SJCRH30 (cell line): ENCODE measurements around the gene IL17A. TPM values are rescaled to one million over a fixed set of nuclear protein-coding genes. Genes with fewer than 3 reads are reported as not detected.
A peak's percentile ranks its signal among the peaks of the same experiment; 100 is the strongest.
"Not testable (repeated sequence)": the region's sequence is repeated elsewhere in the genome, so short reads cannot be mapped to it uniquely, and the experiment has no call there.

Source experiments
- DNase-seq, 2 experiments: peaks; one replicate each; pipeline ENCODE4 v3.0.0-alpha.2; 2015 to 2020
- H3K27ac ChIP-seq: fragments of 250-450 bp; sonication (Bioruptor Pico); 2 replicates; pipeline ENCODE4 v1.5.1; 2020; ENCODE audit warnings: mild to moderate bottlenecking, moderate library complexity
- H3K27me3 ChIP-seq: fragments of 250-450 bp; sonication (Bioruptor Pico); 2 replicates; pipeline ENCODE4 v1.5.1; 2020; ENCODE audit warnings: mild to moderate bottlenecking, moderate library complexity
- H3K36me3 ChIP-seq: fragments of 250-450 bp; sonication (Bioruptor Pico); 2 replicates; pipeline ENCODE4 v1.5.1; 2020; ENCODE audit warnings: mild to moderate bottlenecking, moderate library complexity
- H3K4me1 ChIP-seq: fragments of 250-450 bp; sonication (Bioruptor Pico); 2 replicates; pipeline ENCODE4 v1.5.1; 2020; ENCODE audit warnings: mild to moderate bottlenecking, moderate library complexity
- H3K4me3 ChIP-seq: fragments of 250-450 bp; sonication (Bioruptor Pico); 2 replicates; pipeline ENCODE4 v1.5.1; 2020; ENCODE audit warnings: mild to moderate bottlenecking, moderate library complexity
- H3K9me3 ChIP-seq: fragments of 250-450 bp; sonication (Bioruptor Pico); replicated peaks from 2 replicates; pipeline ENCODE4 v1.5.1; 2020; ENCODE audit warnings: mild to moderate bottlenecking, moderate library complexity
- total RNA-seq: library from RNA; depleted of rRNA; stranded (reverse); fragments of >200 nt; shearing (Covaris generic); gene quantifications from 2 replicates; pipeline ENCODE4 v1.2.3, GENCODE V29; 2014

Gene IL17A
- total RNA-seq, 1 experiment from 2014 or later: not detected

DNA sequence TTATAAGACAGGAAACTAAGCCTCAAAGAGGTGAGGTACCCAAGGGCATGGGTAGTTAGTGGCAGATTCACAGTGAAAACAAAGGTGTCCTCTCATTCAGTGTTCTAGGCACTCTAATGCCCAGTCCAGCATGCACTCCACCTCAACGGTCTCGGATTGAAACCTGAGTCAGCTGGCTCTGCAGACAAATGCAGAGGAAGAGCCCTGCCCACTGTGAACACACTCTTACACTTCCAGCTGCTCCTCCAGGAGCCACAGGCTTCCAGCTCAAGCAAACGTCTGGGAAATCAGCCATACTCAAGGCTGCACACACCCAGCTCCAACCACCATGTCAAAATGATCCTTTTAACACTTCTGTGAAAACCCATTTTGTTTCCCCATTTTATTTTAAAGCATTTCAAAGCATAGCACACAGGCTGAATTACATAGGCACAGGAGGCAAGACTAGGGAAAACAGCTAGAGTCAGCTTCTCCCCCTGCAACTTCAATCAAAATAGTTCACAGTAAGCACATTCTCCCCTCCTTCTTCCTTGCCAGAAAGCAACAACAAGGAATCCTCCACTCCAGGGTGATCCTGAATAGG lies 3.0 kb upstream of the IL17A start:
- H3K4me1 ChIP-seq: peaks cover 7% of the 10 kb centered on the region

DNA sequence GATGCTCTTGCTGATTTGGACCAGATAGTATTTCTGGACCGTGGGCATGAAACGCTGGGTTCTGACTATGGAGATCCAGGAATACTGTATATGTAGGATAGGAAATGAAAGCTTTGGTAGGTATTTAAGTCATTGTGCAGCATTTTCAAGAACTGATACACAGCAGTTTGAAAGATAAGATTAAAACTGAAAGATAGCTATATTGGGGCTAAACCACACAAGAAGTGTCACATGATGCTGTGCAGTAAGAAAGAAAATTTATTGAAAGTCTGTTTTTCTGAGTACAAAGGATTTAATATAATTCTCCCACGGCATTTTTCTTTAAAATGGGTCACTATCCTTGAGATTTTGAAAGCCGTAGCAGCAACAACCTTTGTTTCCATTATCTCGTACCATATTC lies 305 bp downstream of the IL17A start:
- Histone ChIP-seq H3K9me3 (no peaks in the 10 kb centered on the region), H3K27ac (no peak overlapping the region), H3K36me3 (no peaks in the 10 kb centered on the region), H3K4me3 (no peak overlapping the region), H3K4me1 (no peaks in the 10 kb centered on the region; the same call in 1 of the 2 replicates), H3K27me3 (no peaks in the 10 kb centered on the region)
- no peak for DNase-seq

More for the DNA sequence above, 3.0 kb upstream of the IL17A start:
- no peaks in the 10 kb centered on the region for H3K36me3 ChIP-seq
- no peaks in the 10 kb centered on the region for H3K9me3 ChIP-seq
- no peak overlapping the region for H3K27ac ChIP-seq
- no peak overlapping the region for H3K4me3 ChIP-seq
- DNase-seq: peak; percentile 17 to 56
- H3K27me3 ChIP-seq: no peaks in the 10 kb centered on the region

DNA sequence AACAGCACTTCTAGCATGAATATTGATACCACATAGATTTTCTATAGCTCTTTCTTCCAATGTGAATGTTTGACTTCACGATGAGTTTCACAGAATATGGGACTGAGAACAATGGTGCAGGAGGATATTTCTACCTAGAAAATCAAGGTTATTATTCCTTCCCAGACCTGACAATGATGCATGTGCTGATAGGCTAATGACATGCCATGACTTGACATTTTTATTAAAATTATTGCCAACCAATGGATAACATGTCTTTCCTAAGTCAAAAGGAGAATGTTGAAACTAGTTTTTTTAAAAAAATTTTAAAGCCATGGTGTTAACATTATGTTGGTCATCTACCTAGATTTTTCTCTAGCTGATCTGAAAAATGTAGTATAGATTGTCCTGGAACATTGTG lies 923 bp downstream of the IL17A start:
- Histone ChIP-seq H3K36me3 (no peaks in the 10 kb centered on the region), H3K27me3 (no peaks in the 10 kb centered on the region), H3K4me3 (no peak overlapping the region), H3K4me1 (no peaks in the 10 kb centered on the region; the same call in 1 of the 2 replicates), H3K9me3 (no peaks in the 10 kb centered on the region), H3K27ac (no peak overlapping the region)
- no peak for DNase-seq

DNA sequence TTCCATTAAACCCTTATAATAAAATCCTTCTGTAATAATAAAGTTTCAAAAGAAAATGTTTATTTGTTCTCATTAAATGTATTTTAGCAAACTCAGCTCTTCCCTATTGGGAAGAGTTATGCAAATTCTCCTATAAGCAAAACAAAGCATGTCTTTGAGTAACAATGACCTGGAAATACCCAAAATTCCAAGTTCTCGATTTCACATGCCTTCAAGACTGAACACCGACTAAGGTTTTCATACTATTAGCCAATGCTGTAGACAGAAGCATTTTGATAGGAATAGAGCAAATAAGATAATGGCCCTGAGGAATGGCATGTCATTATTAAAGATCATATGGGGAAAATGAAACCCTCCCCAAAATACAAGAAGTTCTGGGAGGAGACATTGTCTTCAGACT lies 3.8 kb downstream of the IL17A start:
- H3K36me3 ChIP-seq: no peaks in the 10 kb centered on the region
- no peak for DNase-seq
- no peaks in the 10 kb centered on the region for H3K9me3 ChIP-seq
- H3K4me1 ChIP-seq: no peaks in the 10 kb centered on the region
- no peaks in the 10 kb centered on the region for H3K27me3 ChIP-seq
- H3K4me3 ChIP-seq: no peak overlapping the region
- H3K27ac ChIP-seq: no peak overlapping the region

DNA sequence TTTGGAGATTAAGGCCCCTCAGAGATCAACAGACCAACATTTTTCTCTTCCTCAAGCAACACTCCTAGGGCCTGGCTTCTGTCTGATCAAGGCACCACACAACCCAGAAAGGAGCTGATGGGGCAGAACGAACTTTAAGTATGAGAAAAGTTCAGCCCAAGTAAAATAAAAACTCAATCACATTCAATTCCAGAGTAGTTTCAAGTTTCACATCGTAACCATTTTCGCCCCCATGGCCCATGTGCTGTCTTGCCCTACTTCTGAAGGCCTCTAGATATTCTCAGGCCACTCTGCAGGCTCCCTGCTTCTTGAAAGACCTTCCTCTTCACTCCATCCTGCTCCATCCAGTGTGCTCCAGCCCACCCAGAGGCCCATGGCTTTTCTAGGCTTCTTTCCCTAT lies 4.2 kb downstream of the IL17A start:
- no peak overlapping the region for H3K4me3 ChIP-seq
- no peak overlapping the region for H3K27ac ChIP-seq
- no peaks in the 10 kb centered on the region for H3K9me3 ChIP-seq
- no peaks in the 10 kb centered on the region for H3K27me3 ChIP-seq
- H3K36me3 ChIP-seq: no peaks in the 10 kb centered on the region
- no peak for DNase-seq
- no peaks in the 10 kb centered on the region for H3K4me1 ChIP-seq

DNA sequence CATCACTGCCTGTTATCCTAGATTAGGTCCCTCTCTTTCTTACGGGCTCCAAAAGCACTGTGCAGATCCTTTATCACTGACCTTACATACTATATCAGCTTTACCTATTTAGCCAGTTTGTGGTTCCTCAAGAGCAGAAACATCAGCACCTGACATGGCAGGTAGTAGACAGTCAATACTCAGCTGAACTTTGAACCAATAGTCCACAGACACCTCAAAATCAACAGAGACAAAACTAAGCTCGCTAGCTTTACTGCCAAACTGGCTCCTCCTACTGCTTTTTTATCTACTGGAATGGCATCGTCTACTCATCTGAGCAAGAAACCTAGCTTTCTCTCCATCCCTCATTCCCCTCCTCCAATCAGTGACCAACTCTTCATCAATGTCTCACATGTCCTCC lies 5.6 kb downstream of the IL17A start:
- Histone ChIP-seq H3K9me3 (no peaks in the 10 kb centered on the region), H3K4me3 (no peak overlapping the region), H3K36me3 (no peaks in the 10 kb centered on the region), H3K27me3 (no peaks in the 10 kb centered on the region), H3K4me1 (no peaks in the 10 kb centered on the region), H3K27ac (no peak overlapping the region)
- DNase-seq: no peak

DNA sequence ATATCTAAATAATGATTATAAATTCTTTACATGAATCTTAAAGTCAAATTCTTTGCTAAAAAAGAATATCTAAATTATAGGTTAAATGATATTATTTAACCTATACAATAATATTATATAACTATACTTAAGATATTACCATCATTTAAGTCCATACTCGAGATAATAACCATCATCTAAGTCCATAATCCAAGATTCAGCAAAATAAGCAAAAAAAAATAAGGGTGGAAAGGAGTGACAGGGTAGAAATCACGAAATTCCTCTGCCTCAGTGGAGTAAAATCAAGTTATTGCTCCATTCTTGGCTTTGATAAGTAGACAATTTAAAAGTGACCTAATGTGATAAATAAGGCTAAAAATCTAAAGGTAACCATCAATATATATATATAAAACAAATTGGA lies 9.7 kb downstream of the IL17A start:
- Histone ChIP-seq H3K27me3 (no peaks in the 10 kb centered on the region), H3K4me1 (no peaks in the 10 kb centered on the region), H3K27ac (no peak overlapping the region), H3K4me3 (no peak overlapping the region), H3K36me3 (no peaks in the 10 kb centered on the region), H3K9me3 (no peaks in the 10 kb centered on the region)
- no peak for DNase-seq

DNA sequence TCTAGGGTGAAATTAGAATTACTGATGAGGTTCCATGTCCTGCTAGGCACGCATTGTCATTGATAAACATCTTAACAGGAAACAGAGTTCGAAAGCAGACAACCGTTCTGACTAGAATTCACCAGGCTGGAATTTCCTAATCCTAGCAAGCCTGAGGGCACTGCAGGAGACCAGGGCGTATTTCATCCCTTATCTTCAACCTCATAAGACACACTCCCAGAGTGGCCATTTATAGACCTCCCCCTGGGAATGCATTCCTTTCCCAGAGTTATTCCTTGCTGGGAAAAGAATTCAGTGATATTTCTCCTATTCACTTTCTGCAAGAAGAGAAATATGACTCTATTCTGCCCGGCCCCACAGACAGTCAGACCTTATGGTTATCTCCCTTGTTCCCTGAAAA lies 13.9 kb downstream of the IL17A start:
- H3K4me1 ChIP-seq, H3K27me3 ChIP-seq, H3K9me3 ChIP-seq, H3K27ac ChIP-seq, H3K36me3 ChIP-seq, H3K4me3 ChIP-seq: not testable (repeated sequence)
- peak in 1 of 2 experiments; percentile 2 for DNase-seq

DNA sequence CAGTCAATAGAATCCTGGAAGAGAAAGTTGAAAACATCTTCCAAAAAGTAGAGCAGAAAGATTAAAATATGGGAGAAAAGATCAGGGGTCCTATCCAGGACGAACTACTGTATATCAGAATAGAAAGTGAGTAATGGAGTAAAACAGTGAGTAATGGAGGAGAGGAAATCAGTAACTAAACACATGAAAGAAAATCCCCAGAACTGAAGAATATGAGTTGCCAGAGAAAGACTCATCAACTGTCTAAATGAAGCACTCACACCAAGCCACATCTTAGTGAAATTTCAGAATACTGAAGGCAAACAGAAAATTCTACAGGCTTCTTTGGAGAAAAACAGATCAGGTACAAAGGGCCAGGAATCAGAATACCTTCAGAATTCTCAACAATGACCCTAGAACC lies 14.9 kb downstream of the IL17A start:
- H3K9me3 ChIP-seq: no peaks in the 10 kb centered on the region
- no peaks in the 10 kb centered on the region for H3K4me1 ChIP-seq
- DNase-seq: no peak
- no peaks in the 10 kb centered on the region for H3K36me3 ChIP-seq
- no peaks in the 10 kb centered on the region for H3K27me3 ChIP-seq
- H3K4me3 ChIP-seq: no peak overlapping the region
- H3K27ac ChIP-seq: no peak overlapping the region

DNA sequence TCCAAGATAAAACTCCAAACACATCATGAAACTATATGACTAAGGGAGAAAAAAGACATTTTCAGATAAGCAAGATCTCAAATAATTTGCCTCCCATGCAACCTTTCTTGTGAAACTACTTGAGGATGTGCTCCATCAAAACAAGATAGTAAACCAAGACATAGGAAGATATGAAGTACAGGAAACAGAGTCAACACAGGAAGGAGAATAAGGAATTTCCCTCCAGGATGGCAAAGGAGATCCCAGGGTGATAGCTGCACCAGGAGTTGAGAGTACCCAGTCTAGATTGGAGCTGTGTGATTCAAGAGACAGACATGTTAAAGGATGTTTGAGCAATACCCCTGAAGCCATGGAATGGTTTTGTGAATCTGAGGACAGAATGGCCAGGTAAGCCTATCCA lies 15.3 kb downstream of the IL17A start:
- Histone ChIP-seq H3K4me1 (no peaks in the 10 kb centered on the region), H3K4me3 (no peak overlapping the region), H3K9me3 (no peaks in the 10 kb centered on the region), H3K36me3 (no peaks in the 10 kb centered on the region), H3K27me3 (no peaks in the 10 kb centered on the region), H3K27ac (no peak overlapping the region)
- DNase-seq: no peak

DNA sequence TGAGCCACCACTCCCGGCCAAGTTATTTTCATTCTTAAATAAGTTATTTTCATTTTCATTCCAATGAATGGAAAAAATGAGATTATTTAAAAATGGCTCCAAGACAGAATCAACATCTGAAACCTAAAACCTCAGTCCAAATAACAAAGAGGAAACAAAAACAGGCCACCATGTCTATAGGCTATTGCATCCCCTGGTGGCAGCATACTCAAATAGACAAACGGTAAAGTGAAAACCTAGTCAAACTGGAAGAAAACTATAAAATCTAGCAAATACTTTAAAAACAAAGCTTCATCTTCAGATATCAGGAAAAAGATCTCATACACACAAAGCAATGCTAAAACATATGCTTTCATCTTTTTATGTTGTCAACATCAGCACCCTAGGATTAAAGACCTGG lies 20.9 kb downstream of the IL17A start:
- H3K27ac ChIP-seq: no peak overlapping the region
- no peaks in the 10 kb centered on the region; the same call in 1 of the 2 replicates for H3K9me3 ChIP-seq
- no peak overlapping the region for H3K4me3 ChIP-seq
- H3K36me3 ChIP-seq: no peaks in the 10 kb centered on the region
- no peaks in the 10 kb centered on the region for H3K4me1 ChIP-seq
- DNase-seq: no peak
- no peaks in the 10 kb centered on the region for H3K27me3 ChIP-seq

DNA sequence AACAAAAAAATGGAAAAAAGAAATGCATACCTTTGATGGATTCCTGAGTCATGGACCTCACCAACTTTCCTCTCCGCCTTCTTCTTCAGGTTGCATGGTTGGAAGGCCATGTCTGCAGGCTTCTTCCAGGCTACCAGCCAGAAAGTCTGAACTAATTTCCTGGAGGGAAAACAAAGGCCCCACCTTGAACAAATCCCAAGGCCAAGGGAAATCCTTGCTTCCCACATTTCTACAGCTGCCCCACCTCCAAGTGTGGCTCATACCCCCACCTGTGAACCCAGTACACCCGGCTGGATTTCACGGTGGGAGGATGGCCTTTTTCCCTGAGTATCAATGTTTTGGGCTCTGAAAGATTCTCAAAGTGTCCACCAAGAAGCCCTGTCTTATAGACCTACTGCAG lies 22.4 kb downstream of the IL17A start:
- Histone ChIP-seq H3K27ac (no peak overlapping the region), H3K4me1 (no peaks in the 10 kb centered on the region), H3K36me3 (no peaks in the 10 kb centered on the region), H3K9me3 (no peaks in the 10 kb centered on the region; the same call in 1 of the 2 replicates), H3K4me3 (no peak overlapping the region), H3K27me3 (no peaks in the 10 kb centered on the region)
- DNase-seq: no peak

DNA sequence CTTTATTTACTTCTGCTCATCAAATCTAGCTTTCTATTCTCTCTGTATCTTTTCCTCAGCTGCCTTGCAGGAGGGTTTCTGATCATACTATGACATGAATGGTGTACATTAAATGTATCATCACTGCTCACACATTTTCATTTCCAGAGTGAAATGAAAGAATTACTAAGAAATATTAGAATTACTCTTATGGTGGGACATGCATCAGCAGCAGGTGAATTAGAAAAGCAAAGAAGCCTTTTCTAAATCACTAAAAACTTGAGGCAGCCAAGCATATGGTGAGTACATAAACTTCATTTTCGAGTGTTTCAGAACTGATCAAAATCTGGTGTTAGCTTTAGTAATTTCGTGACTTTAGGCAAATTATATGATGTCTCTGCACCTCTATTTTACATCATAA lies 23.6 kb downstream of the IL17A start:
- no peaks in the 10 kb centered on the region; the same call in 1 of the 2 replicates for H3K9me3 ChIP-seq
- H3K4me1 ChIP-seq: no peaks in the 10 kb centered on the region
- H3K4me3 ChIP-seq: no peak overlapping the region
- H3K36me3 ChIP-seq: no peaks in the 10 kb centered on the region
- no peaks in the 10 kb centered on the region for H3K27me3 ChIP-seq
- no peak for DNase-seq
- no peak overlapping the region for H3K27ac ChIP-seq

DNA sequence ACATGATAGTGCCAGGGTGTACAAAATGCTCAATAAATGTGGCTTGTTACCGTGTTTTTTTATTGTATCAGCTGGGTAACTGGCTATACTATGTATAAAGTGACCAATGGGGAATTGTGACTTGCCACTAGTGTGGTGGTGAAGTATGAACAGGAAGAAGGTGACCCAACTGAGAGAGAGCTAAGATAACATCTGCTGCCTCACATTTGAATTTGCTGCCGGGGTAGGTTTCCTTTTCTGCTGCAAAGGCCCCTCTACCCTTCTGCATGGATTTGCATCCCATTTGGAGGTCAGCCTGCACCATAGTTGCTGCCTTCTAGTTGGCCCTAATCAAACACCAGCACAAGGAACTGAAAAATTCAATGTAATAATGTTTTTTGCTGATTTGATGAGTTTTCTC lies 24.1 kb downstream of the IL17A start:
- no peak overlapping the region for H3K4me3 ChIP-seq
- no peaks in the 10 kb centered on the region; the same call in 1 of the 2 replicates for H3K9me3 ChIP-seq

DNA sequence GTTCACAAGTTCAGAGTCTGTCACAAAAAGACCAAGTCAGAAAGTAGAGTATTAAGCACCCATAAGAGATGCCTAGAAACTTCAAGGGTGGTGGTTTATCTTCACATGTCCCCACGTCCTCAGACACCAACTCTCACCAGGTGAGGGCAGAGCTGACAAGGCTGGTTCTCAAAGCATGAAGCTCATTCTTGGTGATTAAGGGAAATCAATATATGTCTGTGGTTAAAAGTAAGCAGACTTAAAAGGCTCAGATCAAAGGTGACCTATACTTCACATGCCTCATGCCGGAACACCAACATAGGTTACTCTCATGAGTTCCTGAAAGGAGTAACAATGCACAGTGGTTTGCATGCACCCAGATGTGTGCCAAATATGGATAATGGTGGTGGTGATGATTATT lies 27.0 kb downstream of the IL17A start:
- Histone ChIP-seq H3K4me1 (no peaks in the 10 kb centered on the region), H3K27ac (no peak overlapping the region), H3K36me3 (no peaks in the 10 kb centered on the region), H3K9me3 (no peaks in the 10 kb centered on the region), H3K4me3 (no peak overlapping the region), H3K27me3 (no peaks in the 10 kb centered on the region)
- DNase-seq: no peak

More for the DNA sequence above, 24.1 kb downstream of the IL17A start:
- Histone ChIP-seq H3K27me3 (no peaks in the 10 kb centered on the region), H3K4me1 (no peaks in the 10 kb centered on the region), H3K36me3 (no peaks in the 10 kb centered on the region), H3K27ac (no peak overlapping the region)
- DNase-seq: no peak

DNA sequence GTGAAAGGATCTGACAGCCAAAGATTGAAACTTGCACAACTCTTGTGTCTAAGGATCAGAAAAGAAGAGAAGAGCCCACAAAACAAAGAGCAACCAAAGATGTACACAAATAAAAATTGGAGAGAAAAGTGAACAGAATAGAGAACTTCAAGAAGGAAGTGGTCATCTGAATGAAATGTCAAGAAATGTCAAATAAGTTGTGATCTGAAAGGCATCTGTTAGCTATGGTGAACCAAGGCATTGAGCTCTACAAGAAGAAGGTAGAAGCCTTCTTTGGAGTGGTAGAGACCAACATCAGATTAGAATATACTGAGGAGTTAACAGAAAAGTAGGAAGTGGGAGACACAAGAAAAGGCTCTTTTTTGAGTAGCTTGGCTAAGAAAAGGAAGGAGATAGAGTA lies 29.6 kb downstream of the IL17A start:
- Histone ChIP-seq H3K4me3 (no peak overlapping the region), H3K9me3 (no peaks in the 10 kb centered on the region), H3K36me3 (no peaks in the 10 kb centered on the region), H3K27ac (no peak overlapping the region), H3K27me3 (no peaks in the 10 kb centered on the region), H3K4me1 (no peaks in the 10 kb centered on the region)
- no peak for DNase-seq
